H9 (cell line): ENCODE measurements around the gene MTHFD1. TPM values are rescaled to one million over a fixed set of nuclear protein-coding genes. Genes with fewer than 3 reads are reported as not detected.

ENCODE experiments used
- DNase-seq: peaks from one replicate; pipeline ENCODE4 v3.0.0-alpha.2; 2017
- H2AFZ ChIP-seq: one replicate; pipeline ENCODE4 v1.6.1; 2013; ENCODE audit warnings: mild to moderate bottlenecking, low read length, control low read depth, moderate library complexity
- H2AK5ac ChIP-seq: 2 replicates; pipeline ENCODE4 v1.6.1; 2013; ENCODE audit warnings: low read length, control low read depth, mixed read lengths; ENCODE audit not compliant: insufficient read length
- H2BK120ac ChIP-seq: one replicate; pipeline ENCODE4 v1.6.1; 2013; ENCODE audit warnings: low read depth, mild to moderate bottlenecking, low read length, control low read depth, inconsistent platforms; ENCODE audit not compliant: poor library complexity, severe bottlenecking
- H2BK12ac ChIP-seq: 2 replicates; pipeline ENCODE4 v1.6.1; 2013; ENCODE audit warnings: low read length, control low read depth, mixed read lengths, low read depth; ENCODE audit not compliant: insufficient read length
- H2BK15ac ChIP-seq: 2 replicates; pipeline ENCODE4 v1.6.1; 2013; ENCODE audit warnings: low read depth, low read length, control low read depth
- H2BK20ac ChIP-seq: one replicate; pipeline ENCODE4 v1.6.1; 2013; ENCODE audit warnings: low read depth, mild to moderate bottlenecking, low read length, control low read depth, inconsistent platforms; ENCODE audit not compliant: poor library complexity, severe bottlenecking
- H2BK5ac ChIP-seq: 2 replicates; pipeline ENCODE4 v1.6.1; 2013; ENCODE audit warnings: low read length, control low read depth, mixed read lengths; ENCODE audit not compliant: insufficient read length
- H3K14ac ChIP-seq: 2 replicates; pipeline ENCODE4 v1.6.1; 2013; ENCODE audit warnings: low read length, control low read depth; ENCODE audit not compliant: insufficient read depth
- H3K18ac ChIP-seq: 2 replicates; pipeline ENCODE4 v1.6.1; 2013; ENCODE audit warnings: low read depth, mild to moderate bottlenecking, mixed read lengths, low read length, control low read depth; ENCODE audit not compliant: insufficient read length
- H3K23ac ChIP-seq: 2 replicates; pipeline ENCODE4 v1.6.1; 2013; ENCODE audit warnings: low read length, control low read depth, mixed read lengths, low read depth; ENCODE audit not compliant: insufficient read length
- H3K23me2 ChIP-seq: 2 replicates; pipeline ENCODE4 v1.6.1; 2013; ENCODE audit warnings: low read depth, mild to moderate bottlenecking, mixed read lengths, low read length, control low read depth; ENCODE audit not compliant: insufficient read length, poor library complexity, severe bottlenecking
- H3K27ac ChIP-seq: 2 replicates; pipeline ENCODE4 v1.5.1; 2013; ENCODE audit warnings: low read length, control low read depth, mixed read lengths, low read depth; ENCODE audit not compliant: insufficient read length
- H3K27me3 ChIP-seq: 2 replicates; pipeline ENCODE4 v1.6.1; 2013; ENCODE audit warnings: low read length, control low read depth, inconsistent platforms; ENCODE audit not compliant: insufficient read depth
- H3K4ac ChIP-seq: 2 replicates; pipeline ENCODE4 v1.6.1; 2013; ENCODE audit warnings: low read depth, mild to moderate bottlenecking, control low read depth, inconsistent platforms, low read length, moderate library complexity
- H3K4me1 ChIP-seq: 2 replicates; pipeline ENCODE4 v1.6.1; 2013; ENCODE audit warnings: low read length, control low read depth, inconsistent platforms; ENCODE audit not compliant: insufficient read depth
- H3K4me2 ChIP-seq: 2 replicates; pipeline ENCODE4 v1.6.1; 2013; ENCODE audit warnings: low read length, control low read depth, mixed read lengths; ENCODE audit not compliant: insufficient read length, insufficient read depth
- H3K56ac ChIP-seq: 2 replicates; pipeline ENCODE4 v1.6.1; 2013; ENCODE audit warnings: low read depth, mild to moderate bottlenecking, mixed read lengths, low read length, control low read depth; ENCODE audit not compliant: insufficient read length
- H3K79me1 ChIP-seq: 2 replicates; pipeline ENCODE4 v1.6.1; 2013; ENCODE audit warnings: low read depth, mild to moderate bottlenecking, moderate library complexity, low read length, control low read depth, inconsistent platforms; ENCODE audit not compliant: insufficient read depth, poor library complexity, severe bottlenecking
- H3K79me2 ChIP-seq: 2 replicates; pipeline ENCODE4 v1.6.1; 2013; ENCODE audit warnings: low read length, control low read depth, inconsistent platforms; ENCODE audit not compliant: insufficient read depth
- H3K9ac ChIP-seq: 2 replicates; pipeline ENCODE4 v1.6.1; 2013; ENCODE audit warnings: low read length, control low read depth, mixed read lengths; ENCODE audit not compliant: insufficient read length; ENCODE audit errors: extremely low read depth
- H3K9me3 ChIP-seq: one replicate; pipeline ENCODE4 v1.6.1; 2013; ENCODE audit warnings: low read depth, low read length, inconsistent platforms; ENCODE audit not compliant: control insufficient read depth
- H3T11ph ChIP-seq: one replicate; pipeline ENCODE4 v1.6.1; 2013; ENCODE audit warnings: mild to moderate bottlenecking, low read length, control low read depth, inconsistent platforms
- H4K20me1 ChIP-seq: one replicate; pipeline ENCODE4 v1.6.1; 2013; ENCODE audit not compliant: control insufficient read depth, insufficient read length, insufficient read depth
- H4K5ac ChIP-seq: 2 replicates; pipeline ENCODE4 v1.6.1; 2013; ENCODE audit warnings: low read depth, mild to moderate bottlenecking, mixed read lengths, low read length, control low read depth; ENCODE audit not compliant: insufficient read length
- H4K8ac ChIP-seq: replicated peaks from 2 replicates; pipeline ENCODE4 v1.6.1; 2013; ENCODE audit warnings: low read length, control low read depth, mixed read lengths, low read depth; ENCODE audit not compliant: insufficient read length
- H4K91ac ChIP-seq: 2 replicates; pipeline ENCODE4 v1.6.1; 2013; ENCODE audit warnings: low read depth, mild to moderate bottlenecking, moderate library complexity, mixed read lengths, low read length, control low read depth; ENCODE audit not compliant: insufficient read length
- H3K27ac Mint-ChIP-seq, 3 experiments: 2 replicates in 2 of 3; 3 replicates in 1 of 3; pipeline ENCODE4 v1.8.0; 2020 to 2021; ENCODE audit warnings: mixed read lengths in 3 of 3, mild to moderate bottlenecking in 1 of 3, moderate library complexity in 1 of 3
- H3K27me3 Mint-ChIP-seq: 2 replicates; pipeline ENCODE4 v1.8.0; 2021; ENCODE audit warnings: low read depth, mild to moderate bottlenecking, moderate library complexity, mixed read lengths
- H3K36me3 Mint-ChIP-seq, 3 experiments: 2 replicates in 2 of 3; 3 replicates in 1 of 3; pipeline ENCODE4 v1.8.0; 2020 to 2021; ENCODE audit warnings: low read depth in 3 of 3, mixed read lengths in 3 of 3; ENCODE audit not compliant: insufficient read depth in 1 of 3
- H3K4me1 Mint-ChIP-seq, 2 experiments: 2 replicates each; pipeline ENCODE4 v1.8.0; 2020; ENCODE audit warnings: mixed read lengths in 2 of 2
- H3K4me3 Mint-ChIP-seq, 2 experiments: 2 replicates in 1 of 2; 3 replicates in 1 of 2; pipeline ENCODE4 v1.8.0; 2020 to 2021; ENCODE audit warnings: mild to moderate bottlenecking in 2 of 2, mixed read lengths in 2 of 2, moderate library complexity in 1 of 2
- H3K9me3 Mint-ChIP-seq, 2 experiments: 2 replicates in 1 of 2; 3 replicates in 1 of 2; pipeline ENCODE4 v1.8.0; 2020; ENCODE audit warnings: mild to moderate bottlenecking in 2 of 2, mixed read lengths in 2 of 2, moderate library complexity in 1 of 2
- WGBS: extraction: QIAGEN DNeasy Blood & Tissue Kit; methylation state at CpG from one replicate; pipeline ENCODE4 v1.1.7; 2013; ENCODE audit warnings: missing lambda C conversion rate, low lambda C conversion rate, mixed read lengths; ENCODE audit not compliant: insufficient read length; ENCODE audit errors: extremely low coverage; 5-methylcytosine and 5-hydroxymethylcytosine counted together
- total RNA-seq: library from RNA; stranded (reverse); gene quantifications from 2 replicates; pipeline ENCODE4 v1.2.1, GENCODE V29; 2021
- TF ChIP-seq, protein P1 (sequence below): fragments of 200-600 bp; sonication (generic); conservative IDR thresholded peaks from 3 replicates; pipeline ENCODE4 v1.8.0; 2021; ENCODE audit warnings: antibody characterized with exemption, mild to moderate bottlenecking

MTHFD1 gene
- total RNA-seq, 1 experiment from 2014 or later: 203 TPM

DNA sequence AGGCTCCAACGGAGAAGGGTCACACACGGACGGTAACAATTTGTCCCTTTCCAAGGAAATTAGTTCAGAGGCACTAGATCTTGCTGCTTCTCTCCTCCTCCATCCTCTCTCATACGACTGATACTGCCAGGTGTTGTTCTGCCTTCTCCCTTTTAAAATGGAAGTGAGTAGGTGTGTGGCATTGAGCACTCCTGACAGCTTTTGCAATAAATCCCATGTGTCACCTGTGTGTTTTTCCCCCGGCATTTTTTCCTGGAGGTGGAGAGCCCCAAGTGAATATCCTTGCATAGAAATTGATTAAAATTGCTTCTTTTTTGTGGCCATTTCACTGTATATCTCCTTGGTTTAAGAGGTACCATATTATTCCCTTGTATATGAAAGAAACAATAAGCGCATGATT, 51.0 kb downstream of the MTHFD1 start:
- H3K4me1 Mint-ChIP-seq: no peaks in the 10 kb centered on the region
- no peak overlapping the region for H3K23ac ChIP-seq
- WGBS: no CpG with 5 or more reads among the region's 6 CpGs
- no peak overlapping the region for H3K14ac ChIP-seq
- no peaks in the 10 kb centered on the region for H3K9me3 ChIP-seq
- TF ChIP-seq, protein P1, sequence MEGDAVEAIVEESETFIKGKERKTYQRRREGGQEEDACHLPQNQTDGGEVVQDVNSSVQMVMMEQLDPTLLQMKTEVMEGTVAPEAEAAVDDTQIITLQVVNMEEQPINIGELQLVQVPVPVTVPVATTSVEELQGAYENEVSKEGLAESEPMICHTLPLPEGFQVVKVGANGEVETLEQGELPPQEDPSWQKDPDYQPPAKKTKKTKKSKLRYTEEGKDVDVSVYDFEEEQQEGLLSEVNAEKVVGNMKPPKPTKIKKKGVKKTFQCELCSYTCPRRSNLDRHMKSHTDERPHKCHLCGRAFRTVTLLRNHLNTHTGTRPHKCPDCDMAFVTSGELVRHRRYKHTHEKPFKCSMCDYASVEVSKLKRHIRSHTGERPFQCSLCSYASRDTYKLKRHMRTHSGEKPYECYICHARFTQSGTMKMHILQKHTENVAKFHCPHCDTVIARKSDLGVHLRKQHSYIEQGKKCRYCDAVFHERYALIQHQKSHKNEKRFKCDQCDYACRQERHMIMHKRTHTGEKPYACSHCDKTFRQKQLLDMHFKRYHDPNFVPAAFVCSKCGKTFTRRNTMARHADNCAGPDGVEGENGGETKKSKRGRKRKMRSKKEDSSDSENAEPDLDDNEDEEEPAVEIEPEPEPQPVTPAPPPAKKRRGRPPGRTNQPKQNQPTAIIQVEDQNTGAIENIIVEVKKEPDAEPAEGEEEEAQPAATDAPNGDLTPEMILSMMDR: no peak
- H3K79me2 ChIP-seq: no peaks in the 10 kb centered on the region
- H3K27ac Mint-ChIP-seq: 0 out of 7 replicates have a peak overlapping the region, but pooled peaks of 1 of the 3 experiments have one; percentile 5
- no peak overlapping the region for H4K8ac ChIP-seq
- no peak overlapping the region for H3K4me2 ChIP-seq
- H3K4ac ChIP-seq: no peak overlapping the region
- DNase-seq: no peak
- H4K91ac ChIP-seq: no peak overlapping the region
- no peak overlapping the region for H2AFZ ChIP-seq
- H3K4me1 ChIP-seq: no peaks in the 10 kb centered on the region
- H3K4me3 Mint-ChIP-seq: no peak overlapping the region
- no peak overlapping the region for H2BK20ac ChIP-seq
- no peak overlapping the region for H2BK5ac ChIP-seq
- H3K23me2 ChIP-seq: no peaks in the 10 kb centered on the region
- H3K79me1 ChIP-seq: no peaks in the 10 kb centered on the region
- no peak overlapping the region for H3T11ph ChIP-seq
- no peak overlapping the region for H3K9ac ChIP-seq
- no peak overlapping the region for H3K27ac ChIP-seq
- H2BK120ac ChIP-seq: no peak overlapping the region
- H4K20me1 ChIP-seq: no peaks in the 10 kb centered on the region
- no peak overlapping the region for H4K5ac ChIP-seq
- no peak overlapping the region for H2BK12ac ChIP-seq
- no peaks in the 10 kb centered on the region for H3K27me3 ChIP-seq
- no peak overlapping the region for H3K56ac ChIP-seq
- no peak overlapping the region for H2BK15ac ChIP-seq
- H3K36me3 Mint-ChIP-seq: peaks cover 39 to 92% (median 73%) of the 10 kb centered on the region in 3 experiments
- no peaks in the 10 kb centered on the region for H3K27me3 Mint-ChIP-seq
- H3K9me3 Mint-ChIP-seq: no peaks in the 10 kb centered on the region
- H2AK5ac ChIP-seq: no peak overlapping the region
- no peak overlapping the region for H3K18ac ChIP-seq
